HepG2 (cell line): ENCODE data around the gene DUSP5. TPM values are rescaled to one million over a fixed set of nuclear protein-coding genes. Genes with fewer than 3 reads are reported as not detected.

Experiments used
- ATAC-seq: fragments of 200-7000 bp; cut with Tn5 transposase; 3 replicates; pipeline ENCODE4 v1.9.1; 2020; ENCODE audit warnings: mild to moderate bottlenecking, moderate library complexity
- BruUV-seq: library from RNA; stranded (reverse); fragments of 400-500 nt; replicated peaks from 2 replicates; lab custom pipeline; 2021; lab: Mats Ljungman, UMichigan
- CTCF ChIA-PET: fragments of 300-600 bp; formaldehyde crosslinking; extraction: SDS; loops from one replicate; lab custom pipeline; 2021; ENCODE audit warnings: low total read pairs, inconsistent platforms, low intra/inter-chr PET ratio; lab: Yijun Ruan, JAX
- POLR2A ChIA-PET: fragments of 350-600 bp; sonication (Branson Sonifier 250); formaldehyde crosslinking; loops from one replicate; lab custom pipeline; 2020; ENCODE audit warnings: antibody characterized with exemption, inconsistent platforms; lab: Yijun Ruan, JAX
- DNase-seq: peaks from one replicate; pipeline ENCODE4 v3.0.0-alpha.2; 2015; ENCODE audit warnings: low spot score
- FAIRE-seq: peaks from 3 replicates; lab custom pipeline; 2011; peaks lifted over from hg19 to GRCh38; lab: Jason Lieb, UNC
- H2AFZ ChIP-seq: one replicate; pipeline ENCODE4 v1.6.1; 2011; ENCODE audit warnings: low read length, inconsistent platforms
- H3K27ac ChIP-seq: fragments of 300-600 bp; 3 replicates; pipeline ENCODE4 v1.8.0; 2011; ENCODE audit warnings: mixed run types, mild to moderate bottlenecking, mixed read lengths, low read length, inconsistent platforms; ENCODE audit not compliant: insufficient read depth; ENCODE audit errors: extremely low read length
- H3K27me3 ChIP-seq, 2 experiments: fragments of 200-600 bp in 1 of 2; 2 replicates in 1 of 2; 3 replicates in 1 of 2; pipeline versions ENCODE4 v1.6.0 to v1.8.0; 2011; ENCODE audit warnings: low read length in 2 of 2, mild to moderate bottlenecking in 2 of 2, moderate library complexity in 2 of 2, inconsistent platforms in 1 of 2; ENCODE audit not compliant: insufficient read depth in 2 of 2, control insufficient read depth in 1 of 2
- H3K36me3 ChIP-seq, 2 experiments: fragments of 200-600 bp in 1 of 2; replicated peaks in 1 of 2; 2 replicates in 1 of 2; 3 replicates in 1 of 2; pipeline versions ENCODE4 v1.5.1 to v1.8.0; 2011; ENCODE audit warnings: low read length in 2 of 2, inconsistent platforms in 1 of 2; ENCODE audit not compliant: insufficient read depth in 2 of 2, control insufficient read depth in 1 of 2
- H3K4me1 ChIP-seq: 2 replicates; pipeline ENCODE4 v1.5.1; 2012; ENCODE audit warnings: low read length, inconsistent platforms; ENCODE audit not compliant: insufficient read depth
- H3K4me2 ChIP-seq: 2 replicates; pipeline ENCODE4 v1.6.0; 2011; ENCODE audit warnings: low read depth, low read length, inconsistent platforms
- H3K4me3 ChIP-seq, 3 experiments: fragments of 200-600 bp in 1 of 3; sonication (generic), shearing (Covaris generic) in 1 of 3; replicated peaks in 1 of 3; 2 replicates each; pipeline ENCODE4 v1.5.1; 2011 to 2016; ENCODE audit warnings: low read length in 3 of 3, inconsistent platforms in 2 of 3, low read depth in 2 of 3, mild to moderate bottlenecking in 2 of 3, control low read depth in 1 of 3, mixed read lengths in 1 of 3; ENCODE audit not compliant: insufficient read depth in 1 of 3
- H3K79me2 ChIP-seq: one replicate; pipeline ENCODE4 v1.6.1; 2011; ENCODE audit warnings: low read length, inconsistent platforms; ENCODE audit not compliant: insufficient read depth
- H3K9ac ChIP-seq: 2 replicates; pipeline ENCODE4 v1.6.0; 2011; ENCODE audit warnings: mild to moderate bottlenecking, low read depth, low read length, inconsistent platforms; ENCODE audit not compliant: insufficient read depth
- H3K9me3 ChIP-seq: 2 replicates; pipeline ENCODE4 v1.5.1; 2012; ENCODE audit warnings: mild to moderate bottlenecking, low read length
- H4K20me1 ChIP-seq: 2 replicates; pipeline ENCODE4 v1.6.0; 2011; ENCODE audit warnings: inconsistent platforms, mild to moderate bottlenecking, low read length, moderate library complexity; ENCODE audit not compliant: insufficient read depth
- ATF6 ChIP-seq: sonication (generic); formaldehyde crosslinking; conservative IDR thresholded peaks from 2 replicates; pipeline ENCODE4 v1.4.0; 2020; ENCODE audit warnings: missing genetic modification reagents
- HNF1B ChIP-seq: sonication (generic); formaldehyde crosslinking; IDR thresholded peaks from 2 replicates; pipeline ENCODE4 v1.5.1; 2020; ENCODE audit warnings: mild to moderate bottlenecking, moderate library complexity, missing genetic modification reagents
- MED13 ChIP-seq: sonication (generic); formaldehyde crosslinking; IDR thresholded peaks from 2 replicates; pipeline ENCODE4 v1.5.0; 2020; ENCODE audit warnings: missing genetic modification reagents
- MYNN ChIP-seq: sonication (generic); formaldehyde crosslinking; IDR thresholded peaks from 2 replicates; pipeline ENCODE4 v1.4.0; 2020; ENCODE audit warnings: mild to moderate bottlenecking, low read depth, missing genetic modification reagents
- NFATC3 ChIP-seq: sonication (generic); formaldehyde crosslinking; IDR thresholded peaks from 2 replicates; pipeline ENCODE4 v1.5.1; 2020; ENCODE audit warnings: mild to moderate bottlenecking, missing genetic modification reagents
- PCBP2 ChIP-seq: fragments of 200-400 bp; formaldehyde crosslinking; optimal IDR thresholded peaks from 2 replicates; pipeline ENCODE3; 2018; ENCODE audit warnings: low read length, low read depth; ENCODE audit not compliant: poor library complexity, severe bottlenecking
- SALL2 ChIP-seq: sonication (generic); formaldehyde crosslinking; IDR thresholded peaks from 2 replicates; pipeline ENCODE4 v1.8.1; 2023; ENCODE audit warnings: mild to moderate bottlenecking, missing genetic modification reagents, inconsistent platforms
- ZBED4 ChIP-seq: sonication (generic); formaldehyde crosslinking; IDR thresholded peaks from 2 replicates; pipeline ENCODE4 v1.4.0; 2020; ENCODE audit warnings: missing genetic modification reagents, borderline replicate concordance
- ZFAT ChIP-seq: sonication (generic); formaldehyde crosslinking; conservative IDR thresholded peaks from 2 replicates; pipeline ENCODE4 v1.8.1; 2023; ENCODE audit warnings: missing genetic modification reagents, inconsistent platforms
- ZFP36 ChIP-seq: fragments of 150-350 bp; IDR thresholded peaks from 2 replicates; pipeline ENCODE4 v1.6.1; 2018; ENCODE audit warnings: borderline replicate concordance, low read length, low read depth; ENCODE audit not compliant: partially characterized antibody
- ZNF138 ChIP-seq: sonication (generic); formaldehyde crosslinking; IDR thresholded peaks from 2 replicates; pipeline ENCODE4 v1.5.0; 2020; ENCODE audit warnings: mild to moderate bottlenecking, low read depth, missing genetic modification reagents
- ZNF232 ChIP-seq: sonication (generic); formaldehyde crosslinking; IDR thresholded peaks from 2 replicates; pipeline ENCODE4 v1.4.0; 2020; ENCODE audit warnings: missing genetic modification reagents, borderline replicate concordance
- ZNF441 ChIP-seq: sonication (generic); formaldehyde crosslinking; IDR thresholded peaks from 2 replicates; pipeline ENCODE4 v1.7.0; 2021; ENCODE audit warnings: missing genetic modification reagents, borderline replicate concordance
- ZSCAN12 ChIP-seq: sonication (generic); formaldehyde crosslinking; IDR thresholded peaks from 2 replicates; pipeline ENCODE4 v1.9.0; 2021; ENCODE audit warnings: mild to moderate bottlenecking, missing genetic modification reagents
- WGBS: methylation state at CpG from one replicate; pipeline ENCODE4 v1.1.6; 2017; ENCODE audit warnings: low lambda C conversion rate; 5-methylcytosine and 5-hydroxymethylcytosine counted together
- in situ Hi-C: cut with HindIII; loops from 2 replicates; pipeline ENCODE4 v1.10.0; 2017; ENCODE audit warnings: low pct_unique_long_range_greater_than_20kb; ENCODE audit not compliant: extremely low pct_ligation_motif_present
- intact Hi-C: fragments of 100-400 bp; cut with micrococcal nuclease; formaldehyde crosslinking; loops from one replicate; pipeline ENCODE4 v1.10.0; 2022; ENCODE audit not compliant: unreplicated experiment
- polyA plus RNA-seq, 8 experiments: library from polyadenylated mRNA; depleted of rRNA in 3 of 8; stranded (reverse) in 7 of 8; unstranded in 1 of 8; fragments of >200 nt; fragmentation: Illumina TruSeq in 4 of 8; extraction: Trizol in 4 of 8; gene quantifications; 2 replicates each; pipeline versions ENCODE4 v1.2.1 to v1.2.3, GENCODE V29; 2011 to 2016; ENCODE audit warnings: low read depth in 4 of 8, missing spikeins in 1 of 8, mixed read lengths in 1 of 8; ENCODE audit not compliant: insufficient read depth in 1 of 8
- total RNA-seq, 5 experiments: library from RNA; depleted of rRNA; stranded (reverse); fragments of >200 nt; fragmentation: Illumina TruSeq; extraction: Trizol; gene quantifications; 2 replicates each; pipeline ENCODE4 v1.2.3, GENCODE V29; 2016; ENCODE audit warnings: low read depth in 1 of 5

Gene DUSP5
- total and polyA plus RNA-seq, 2 of the 13 experiments (the other 11 are each of a cell fraction or from before 2014, with no cell fraction given): 1.4 to 3.7 TPM

GRCh38 chr10:110471566-110472139 is 26.1 kb upstream of the DUSP5 start:
- no peak for ATAC-seq
- no peak overlapping the region for H2AFZ ChIP-seq
- H3K4me2 ChIP-seq: no peak overlapping the region
- no peaks in the 10 kb centered on the region for H4K20me1 ChIP-seq
- TF ChIP-seq PCBP2 (no peak), ZFAT (no peak), SALL2 (no peak), NFATC3 (CRISPR knock-in tag) (no peak), MYNN (CRISPR knock-in tag) (no peak), HNF1B (no peak), ATF6 (CRISPR knock-in tag) (no peak), ZBED4 (CRISPR knock-in tag) (no peak), MED13 (CRISPR knock-in tag) (no peak), ZNF232 (CRISPR knock-in tag) (no peak), ZFP36 (no peak), ZSCAN12 (CRISPR knock-in tag) (no peak), ZNF138 (CRISPR knock-in tag) (no peak), ZNF441 (no peak)
- peaks cover 0 to 5% of the 10 kb centered on the region in 2 experiments; a peak in 1 of 5 replicates for H3K27me3 ChIP-seq
- no peaks in the 10 kb centered on the region for H3K36me3 ChIP-seq
- FAIRE-seq: no peak
- in situ Hi-C loops: no loop called here
- WGBS: 11% methylated on average over 2 of the region's 5 CpGs
- H3K79me2 ChIP-seq: no peaks in the 10 kb centered on the region
- H3K27ac ChIP-seq: no peak overlapping the region
- H3K4me3 ChIP-seq: no peak overlapping the region
- ChIA-PET CTCF (no interaction called here), POLR2A (no interaction called here)
- no TSS peak for BruUV-seq
- intact Hi-C loops: no loop called here
- H3K9me3 ChIP-seq: no peaks in the 10 kb centered on the region
- no peak overlapping the region for H3K9ac ChIP-seq
- no peak for DNase-seq
- no peaks in the 10 kb centered on the region for H3K4me1 ChIP-seq
